HG03139 (cell line): ENCODE measurements around the gene BRMS1L.
"Not testable (repeated sequence)": the region's sequence is repeated elsewhere in the genome, so short reads cannot be mapped to it uniquely, and the experiment has no call there.

Experiments used
- ATAC-seq: cut with Tn5 transposase; IDR thresholded peaks from one replicate; pipeline ENCODE4 v1.9.1; 2021; ENCODE audit not compliant: unreplicated experiment

Gene BRMS1L

DNA sequence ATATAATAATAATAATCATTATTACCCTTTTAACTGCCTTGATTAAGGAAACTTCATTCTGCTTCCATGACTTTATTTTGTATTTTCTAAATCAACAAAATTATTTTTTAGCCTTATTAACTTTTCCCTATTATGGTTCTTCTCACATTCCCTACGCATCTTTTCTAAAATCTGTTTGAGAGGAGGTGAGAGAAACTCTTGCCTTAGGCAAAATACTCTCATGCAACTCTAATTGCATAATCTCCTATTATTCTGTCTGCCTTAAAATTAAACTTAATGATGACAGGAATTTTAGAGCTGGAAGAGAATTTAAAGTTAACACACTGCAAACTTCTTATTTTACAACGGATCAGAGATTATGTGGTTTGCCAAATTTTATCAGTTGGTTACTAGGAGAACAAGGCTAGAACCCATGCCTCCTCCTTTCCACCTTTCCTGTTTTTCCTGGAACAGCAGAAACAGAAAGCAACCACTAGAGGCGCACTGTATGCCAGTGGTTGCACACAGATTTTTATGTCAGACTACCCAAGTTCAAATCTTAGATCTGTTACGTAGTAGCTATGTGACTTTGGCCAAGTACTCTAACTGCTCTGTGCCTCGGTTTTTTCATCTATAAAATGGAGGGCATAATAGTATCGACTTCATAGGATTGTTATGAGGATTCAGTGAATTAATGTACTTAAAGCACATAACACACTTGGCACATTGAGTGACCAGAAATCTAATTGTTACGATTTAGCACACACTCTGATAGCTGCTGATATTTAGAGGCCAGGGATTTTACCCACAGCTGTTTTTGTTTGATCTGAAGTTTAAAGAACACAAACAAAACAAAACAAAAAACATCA lies 4.3 kb upstream of the BRMS1L start:
- no peak for ATAC-seq

DNA sequence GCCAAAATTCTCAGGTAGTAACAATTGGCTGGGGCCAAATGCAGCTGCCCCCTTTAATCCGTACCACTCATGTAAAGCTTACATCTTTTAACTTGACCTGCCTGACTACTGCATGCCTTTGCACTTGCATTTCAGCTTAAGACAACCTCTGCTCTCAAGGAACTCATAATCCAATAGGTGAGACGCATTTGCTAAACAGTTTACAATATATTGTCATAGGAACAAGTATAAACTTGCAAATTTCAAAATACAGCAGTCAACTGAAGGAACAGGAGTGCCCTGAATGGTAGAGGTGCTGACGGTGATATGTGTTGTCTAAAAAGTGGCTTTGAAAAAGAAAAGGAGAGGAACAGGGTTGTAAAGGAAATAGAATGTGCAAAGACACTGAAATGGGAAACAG lies 3.6 kb upstream of the BRMS1L start:
- ATAC-seq: no peak

DNA sequence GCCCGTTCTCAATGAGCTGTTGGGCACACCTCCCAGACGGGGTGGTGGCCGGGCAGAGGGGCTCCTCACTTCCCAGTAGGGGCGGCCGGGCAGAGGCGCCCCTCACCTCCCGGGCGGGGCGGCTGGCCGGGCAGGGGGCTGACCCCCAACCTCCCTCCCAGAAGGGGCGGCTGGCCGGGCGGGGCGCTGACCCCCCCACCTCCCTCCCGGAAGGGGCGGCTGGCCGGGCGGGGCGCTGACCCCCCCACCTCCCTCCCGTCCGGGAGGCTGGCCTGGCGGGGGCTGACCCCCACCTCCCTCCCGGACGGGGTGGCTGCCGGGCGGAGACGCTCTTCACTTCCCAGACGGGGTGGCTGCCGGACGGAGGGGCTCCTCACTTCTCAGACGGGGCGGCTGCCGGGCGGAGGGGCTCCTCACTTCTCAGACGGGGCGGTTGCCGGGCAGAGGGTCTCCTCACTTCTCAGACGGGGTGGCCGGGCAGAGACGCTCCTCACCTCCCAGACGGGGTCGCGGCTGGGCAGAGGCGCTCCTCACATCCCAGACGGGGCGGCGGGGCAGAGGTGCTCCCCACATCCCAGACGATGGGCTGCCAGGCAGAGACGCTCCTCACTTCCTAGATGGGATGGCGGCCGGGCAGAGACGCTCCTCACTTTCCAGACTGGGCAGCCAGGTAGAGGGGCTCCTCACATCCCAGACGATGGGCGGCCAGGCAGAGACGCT lies 1.5 kb upstream of the BRMS1L start:
- not testable (repeated sequence) for ATAC-seq

DNA sequence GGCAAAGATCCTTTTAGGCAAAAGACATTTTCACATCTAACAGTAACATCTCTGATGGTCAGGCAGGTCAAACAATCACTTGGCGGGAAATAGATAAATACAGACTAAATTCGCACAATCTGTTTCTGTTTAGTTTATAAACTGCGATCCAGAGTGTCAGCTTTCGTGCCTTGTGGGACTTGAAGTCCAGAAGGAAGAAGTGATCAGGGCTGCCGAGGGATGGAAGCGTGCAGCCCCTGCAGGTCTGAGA lies 245 bp upstream of the BRMS1L start:
- no peak for ATAC-seq

DNA sequence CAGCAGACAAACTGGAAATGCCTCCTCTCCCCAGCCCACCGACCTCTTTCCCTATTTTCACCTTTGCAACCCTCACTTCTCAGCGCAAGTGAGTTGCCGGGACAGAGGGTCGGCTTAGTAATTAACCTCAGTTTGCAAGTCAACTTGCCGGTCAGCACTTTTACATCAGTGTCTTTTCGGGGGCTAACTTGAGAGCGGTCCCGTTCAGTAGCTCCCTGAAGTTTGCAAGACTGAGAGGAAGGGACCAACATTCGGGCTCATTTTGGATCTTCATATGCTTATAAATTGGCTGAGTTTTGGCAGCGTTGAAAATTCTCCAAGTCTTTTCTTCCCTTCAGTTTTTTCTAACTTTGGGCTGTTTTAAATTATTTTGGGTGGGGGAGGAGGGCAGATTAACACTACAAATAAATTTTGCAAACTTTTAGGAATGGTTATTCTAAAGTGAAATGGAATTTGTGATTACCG lies 846 bp downstream of the BRMS1L start:
- ATAC-seq: no peak

DNA sequence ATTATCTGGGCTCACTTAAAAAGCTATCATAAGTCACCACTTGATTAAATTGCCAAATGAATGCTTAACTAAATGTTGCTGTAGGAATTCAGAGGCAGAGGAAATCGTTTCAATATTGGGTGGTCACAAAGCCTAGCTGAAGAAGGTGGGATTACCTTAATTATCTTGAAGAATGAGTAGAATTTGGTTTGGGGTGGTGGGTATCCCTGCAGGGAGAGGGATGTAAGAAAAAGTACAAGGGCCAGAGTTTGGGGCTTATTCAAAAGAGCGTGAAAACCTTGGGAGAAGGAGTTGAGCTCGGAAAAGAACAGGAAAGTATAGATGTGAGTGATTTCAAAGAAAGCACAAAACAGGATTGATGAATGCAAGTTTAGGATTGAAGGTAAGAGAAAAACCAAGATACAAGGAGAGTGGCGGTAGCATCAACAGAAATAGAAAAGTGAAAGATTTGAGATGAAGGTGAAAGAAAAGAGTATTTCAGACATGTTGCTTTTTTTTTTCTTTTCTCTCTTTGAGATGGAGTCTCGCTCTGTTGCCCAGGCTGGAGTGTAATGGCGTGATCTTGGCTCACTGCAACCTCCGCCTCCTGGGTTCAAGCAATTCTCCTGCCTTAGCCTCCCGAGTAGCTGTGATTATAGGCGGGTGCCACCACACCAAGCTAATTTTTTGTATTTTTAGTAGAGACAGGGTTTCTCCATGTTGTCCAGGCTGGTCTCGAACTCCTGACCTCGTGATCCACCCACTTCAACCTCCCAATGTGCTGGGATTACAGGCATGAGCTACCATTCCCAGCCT lies 1.7 kb downstream of the BRMS1L start:
- ATAC-seq: no peak

DNA sequence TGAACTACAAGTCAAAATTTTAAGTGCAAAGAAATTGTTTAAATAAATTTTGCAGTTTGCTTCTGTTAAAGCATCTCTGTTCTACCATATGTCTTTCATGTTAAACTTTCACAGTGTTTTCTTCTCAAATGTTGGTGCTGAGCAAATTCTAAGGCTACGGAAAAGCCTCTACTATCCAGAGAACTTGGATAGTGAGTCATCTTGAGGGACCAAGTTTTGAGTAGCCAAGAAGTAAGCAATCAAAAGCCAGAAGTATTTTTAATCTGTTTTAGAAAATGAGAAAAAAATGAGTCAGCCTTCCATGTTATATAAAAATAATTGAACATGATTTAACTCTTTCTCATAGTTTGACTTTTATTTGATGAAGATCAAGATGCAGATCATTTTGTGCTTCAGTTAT lies 3.3 kb downstream of the BRMS1L start:
- ATAC-seq: no peak

DNA sequence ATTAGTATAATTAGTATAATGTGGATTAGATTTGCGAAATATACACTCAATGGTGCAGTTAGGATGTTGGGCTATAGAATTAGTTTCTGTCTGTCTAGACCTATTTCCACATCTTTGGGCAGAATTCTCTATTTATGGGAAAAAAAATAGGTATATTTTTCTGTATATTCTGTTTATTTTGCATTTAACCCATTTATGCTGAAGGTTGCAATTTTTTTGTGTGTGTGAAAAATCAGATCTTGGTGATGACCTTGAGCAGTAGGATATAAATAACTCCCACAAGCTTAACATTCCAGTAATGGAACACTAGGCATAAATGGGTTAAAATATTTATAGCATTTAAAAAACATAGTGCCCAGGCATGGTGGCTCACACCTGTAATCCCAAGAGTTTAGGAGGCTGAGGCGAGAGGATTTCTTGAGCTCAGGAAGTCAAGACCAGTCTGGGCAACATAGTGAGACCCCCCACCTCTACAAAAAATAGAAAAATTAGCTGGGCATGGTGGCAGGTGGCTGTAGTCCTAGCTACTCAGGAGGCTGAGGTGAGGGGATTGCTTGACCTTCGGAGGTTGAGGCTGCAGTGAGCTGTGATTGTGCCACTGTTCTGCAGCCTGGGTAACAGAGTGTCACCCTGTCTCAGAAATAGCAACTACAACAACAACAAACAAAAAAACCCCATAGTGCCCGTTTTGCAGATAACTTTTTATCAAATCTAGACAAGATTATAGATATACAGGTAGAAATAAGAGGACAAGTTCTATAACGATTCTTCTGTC lies 9.3 kb downstream of the BRMS1L start:
- ATAC-seq: no peak

DNA sequence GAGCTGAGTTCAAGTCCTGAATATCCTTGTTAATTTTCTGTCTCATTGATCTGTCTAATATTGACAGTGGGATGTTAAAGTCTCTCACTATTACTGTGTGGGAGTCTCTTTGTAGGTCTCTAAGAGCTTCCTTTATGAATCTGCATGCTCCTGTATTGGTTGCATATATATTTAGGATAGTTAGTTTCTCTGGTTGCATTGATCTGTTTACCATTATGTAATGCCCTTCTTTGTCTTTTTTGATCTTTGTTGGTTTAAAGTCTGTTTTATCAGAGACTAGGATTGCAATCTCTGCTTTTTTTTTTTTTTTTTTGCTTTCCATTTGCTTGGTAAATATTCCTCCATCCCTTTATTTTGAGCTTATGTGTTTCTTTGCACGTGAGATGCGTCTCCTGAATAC lies 15.6 kb downstream of the BRMS1L start:
- not testable (repeated sequence) for ATAC-seq

DNA sequence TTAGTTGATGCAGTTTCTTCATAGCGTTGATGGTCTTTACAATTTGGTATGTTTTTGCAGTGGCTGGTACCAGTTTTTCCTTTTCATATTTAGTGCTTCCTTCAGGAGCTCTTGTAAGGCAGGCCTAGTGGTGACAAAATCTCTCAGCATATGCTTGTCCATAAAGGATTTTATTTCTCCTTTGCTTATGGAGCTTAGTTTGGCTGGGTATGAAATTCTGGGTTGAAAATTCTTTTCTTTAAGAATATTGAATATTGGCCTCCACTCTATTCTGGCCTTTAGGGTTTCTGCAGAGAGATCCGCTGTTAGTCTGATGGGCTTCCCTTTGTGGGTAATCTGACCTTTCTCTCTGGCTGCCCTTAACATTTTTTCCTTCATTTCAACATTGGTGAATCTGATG lies 16.1 kb downstream of the BRMS1L start:
- not testable (repeated sequence) for ATAC-seq

DNA sequence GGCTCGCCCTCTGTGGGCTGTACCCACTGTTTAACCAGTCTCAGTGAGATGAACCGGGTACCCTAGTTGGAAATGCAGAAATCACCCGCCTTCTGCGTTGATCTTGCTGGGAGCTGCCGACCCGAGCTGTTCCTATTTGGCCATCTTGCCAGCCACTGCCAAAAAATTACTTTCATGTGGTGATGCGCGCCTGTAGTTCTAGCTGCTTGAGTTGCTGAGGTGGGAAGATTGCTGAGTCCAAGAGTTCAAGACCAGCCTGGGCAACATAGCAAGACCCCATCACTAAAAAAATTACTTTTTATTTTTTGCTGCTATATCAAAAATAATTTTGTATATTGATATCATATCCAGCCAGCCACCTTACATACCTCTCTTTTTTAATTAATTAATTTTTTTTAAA lies 18.4 kb downstream of the BRMS1L start:
- no peak for ATAC-seq

DNA sequence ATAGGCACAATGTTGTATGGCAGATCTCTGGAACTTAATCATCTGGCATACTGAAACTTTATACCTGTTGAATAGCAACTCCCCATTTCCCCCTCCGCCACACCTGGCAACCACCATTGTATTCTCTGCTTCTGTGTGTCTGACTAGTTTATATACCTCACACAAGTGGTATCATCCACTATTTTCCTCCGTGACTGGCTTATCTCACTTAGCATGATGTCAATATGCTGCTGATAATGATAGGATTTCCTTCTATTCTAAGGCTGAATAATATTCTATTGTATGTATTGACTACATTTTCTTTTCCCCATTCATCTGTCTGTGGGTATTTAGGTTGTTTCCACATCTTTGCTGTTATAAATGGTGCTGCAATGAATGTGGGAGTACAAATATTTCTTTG lies 21.5 kb downstream of the BRMS1L start:
- ATAC-seq: no peak

DNA sequence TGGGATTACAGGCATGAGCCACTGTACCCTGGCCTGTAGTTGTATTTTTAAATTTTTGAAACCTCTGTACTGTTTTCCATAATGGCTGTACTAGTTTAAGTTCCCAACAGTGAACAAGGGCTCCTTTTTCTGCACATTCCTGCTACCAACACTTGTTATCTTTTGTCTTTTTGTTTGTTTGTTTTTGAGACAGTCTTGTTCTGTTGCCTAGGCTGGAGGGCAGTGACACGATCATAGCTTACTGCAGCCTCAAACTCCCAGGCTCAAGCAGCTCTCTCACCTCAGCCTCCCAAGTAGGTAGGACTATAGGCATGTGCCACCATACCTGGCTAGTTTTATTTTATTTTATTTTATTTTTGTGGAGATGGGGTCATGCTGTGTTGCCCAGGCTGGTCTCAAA lies 23.0 kb downstream of the BRMS1L start:
- no peak for ATAC-seq

DNA sequence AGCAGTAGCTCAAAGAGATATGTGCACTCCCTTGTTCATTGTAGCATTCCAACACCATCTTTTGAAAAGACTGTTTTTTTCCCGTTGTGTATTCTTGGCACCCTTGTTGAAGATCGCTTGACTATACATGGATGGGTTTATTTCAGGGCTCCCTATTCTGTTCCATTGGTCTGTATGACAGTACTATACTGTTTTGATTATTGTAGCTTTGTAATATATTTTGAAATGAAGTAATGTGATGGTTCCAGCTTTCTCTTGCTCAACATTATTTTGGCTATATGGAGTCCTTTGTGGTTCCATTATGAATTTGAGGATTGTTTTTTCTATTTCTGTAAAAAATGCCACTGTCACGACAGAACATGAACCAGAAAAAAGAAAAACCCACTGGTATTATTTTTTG lies 25.7 kb downstream of the BRMS1L start:
- no peak for ATAC-seq

DNA sequence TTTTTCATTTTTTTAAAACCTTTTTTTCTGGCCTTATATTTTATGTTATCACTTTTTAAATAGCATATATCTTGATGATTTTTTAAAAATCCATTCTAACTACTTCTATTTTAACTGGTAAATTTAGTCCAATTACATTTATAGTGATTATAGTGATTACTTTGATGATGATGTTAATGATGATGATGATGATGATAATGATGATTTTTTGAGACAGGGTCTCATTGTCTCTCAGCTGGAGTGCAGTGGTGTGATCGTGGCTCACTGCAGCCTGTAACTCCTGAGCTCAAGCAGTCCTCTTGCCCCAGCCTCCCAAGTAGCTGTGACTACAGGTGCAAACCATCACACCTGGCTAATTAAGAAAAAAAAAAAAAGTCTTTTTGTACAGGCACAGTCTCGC lies 27.1 kb downstream of the BRMS1L start:
- no peak for ATAC-seq

DNA sequence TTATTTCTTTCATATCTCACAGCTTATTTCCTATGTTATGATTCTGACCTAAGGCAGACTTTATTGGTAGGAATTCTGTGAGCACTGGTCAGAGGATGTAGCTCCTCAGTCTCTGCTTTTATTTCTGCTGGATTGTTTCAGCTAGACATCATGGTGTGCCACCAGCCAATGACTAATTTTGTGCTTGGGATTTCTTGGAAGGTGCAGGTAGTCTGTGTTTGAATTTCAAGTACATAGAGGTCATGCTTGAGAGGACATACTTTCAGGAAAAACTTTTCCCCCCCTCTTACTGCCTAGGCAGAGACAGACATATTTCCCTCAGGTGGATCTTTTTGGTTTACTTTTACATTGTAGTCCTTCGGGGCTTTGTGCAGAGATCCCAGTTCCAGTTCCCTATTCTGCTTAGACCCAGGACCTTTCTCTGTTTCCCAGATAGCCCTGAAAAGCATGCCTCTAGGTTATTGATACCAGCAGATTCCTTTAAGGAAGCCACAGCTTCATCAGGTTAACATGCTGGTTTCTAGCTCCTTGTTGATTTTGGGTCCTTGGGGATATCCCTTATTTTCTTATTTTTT lies 28.6 kb downstream of the BRMS1L start:
- no peak for ATAC-seq

DNA sequence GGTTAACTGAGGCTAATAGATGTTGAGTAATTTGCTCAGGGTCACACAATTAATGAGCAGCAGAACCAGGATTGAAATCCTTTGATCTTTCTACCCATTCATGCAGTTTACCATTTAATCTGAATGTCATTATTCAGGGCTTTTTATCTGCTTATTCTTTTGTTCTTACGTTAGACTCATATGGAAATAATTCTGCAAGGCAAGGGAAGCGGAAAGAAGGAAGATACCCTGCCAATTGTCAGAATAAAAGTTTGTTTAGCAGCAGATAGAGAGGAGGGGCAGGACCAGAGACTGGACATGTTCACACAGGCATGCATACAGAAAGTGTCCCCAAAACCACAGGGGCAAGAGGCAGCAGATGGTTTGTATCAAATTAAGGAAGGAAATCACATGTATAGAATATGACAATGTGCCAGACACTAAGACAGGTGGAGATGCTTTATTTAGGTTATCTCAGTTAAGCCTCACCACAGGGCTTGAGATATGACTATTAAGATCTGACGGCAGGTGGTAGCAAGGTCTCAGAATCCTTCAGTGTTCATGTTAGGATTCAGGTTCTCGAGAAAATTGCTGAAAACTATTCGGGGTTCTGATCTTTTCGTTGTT lies 29.8 kb downstream of the BRMS1L start:
- ATAC-seq: peak; percentile 96

DNA sequence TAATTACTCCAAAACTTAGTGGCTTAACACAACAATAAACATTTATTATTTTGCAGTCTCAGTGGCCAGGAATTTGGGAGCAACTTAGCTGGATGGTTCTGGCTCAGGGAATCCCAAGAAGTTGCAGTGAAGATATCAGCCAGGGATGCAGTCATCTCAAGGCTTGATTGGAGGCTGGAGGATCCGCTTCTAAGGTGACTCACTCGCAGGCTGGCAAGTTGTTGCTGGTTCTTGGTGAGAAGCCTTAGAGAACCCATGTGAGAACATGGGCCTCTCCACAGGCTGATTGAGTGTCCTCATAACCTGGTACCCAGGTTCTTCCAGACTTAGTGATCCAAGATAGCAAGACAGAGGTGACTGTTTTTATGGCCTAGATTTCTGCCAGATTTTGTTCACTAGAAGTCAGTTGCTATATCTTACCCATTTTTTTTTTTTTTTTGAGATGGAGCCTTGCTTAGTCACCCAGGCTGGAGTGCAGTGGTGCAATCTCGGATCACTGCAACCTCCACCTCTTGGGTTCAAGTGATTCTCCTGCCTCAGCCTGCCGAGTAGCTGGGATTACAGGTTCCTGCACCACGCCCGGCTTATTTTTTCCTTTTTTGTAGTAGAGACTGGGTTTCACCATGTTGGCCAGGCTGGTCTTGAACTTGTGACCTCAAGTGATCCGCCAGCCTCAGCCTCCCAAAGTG lies 32.5 kb downstream of the BRMS1L start:
- ATAC-seq: no peak

DNA sequence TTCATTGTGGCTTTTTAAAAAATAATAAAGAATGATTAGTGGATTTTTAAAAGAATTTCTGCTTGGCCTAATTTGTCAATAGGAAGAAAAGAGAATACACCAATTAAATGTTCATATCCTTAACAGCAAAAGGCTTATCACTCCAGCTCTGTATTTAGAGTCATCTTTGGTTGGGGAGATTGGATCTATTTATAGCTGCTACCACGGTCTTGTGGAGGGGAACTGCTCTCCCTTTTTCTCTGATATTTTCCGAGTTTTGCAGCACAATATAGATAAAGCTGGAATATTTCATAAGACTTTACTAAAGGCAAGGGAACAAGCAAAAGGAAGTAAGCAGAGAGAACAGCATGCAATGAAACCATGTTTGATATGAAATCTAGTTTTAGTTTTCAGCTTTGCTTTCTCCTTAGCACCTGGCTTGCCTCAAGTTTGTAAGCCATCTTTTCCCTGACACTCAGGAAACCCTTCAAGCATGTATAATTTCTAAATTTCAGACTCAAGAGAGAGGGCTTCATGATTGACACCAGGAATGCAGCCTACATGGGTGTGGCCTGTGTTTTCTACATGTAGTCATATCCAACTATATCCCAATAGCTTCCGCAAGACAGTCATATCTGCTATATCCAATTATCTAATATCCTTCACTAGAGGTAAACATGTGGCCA lies 35.2 kb downstream of the BRMS1L start:
- ATAC-seq: peak; percentile 69
